ENCODE results near the gene TLL2.

GRCh38 chr10:96457341-96457740 is 56.4 kb downstream of the TLL2 start:
- TF ChIP-seq POLR2A (IDR thresholded peaks at IDR 0.05), result no peak
- no peak for TF ChIP-seq CTCF (IDR thresholded peaks at IDR 0.05)
